GM12872 (cell line): ENCODE results near the gene DRD4.

ENCODE experiments used
- CTCF ChIP-seq: IDR thresholded peaks from 3 replicates; pipeline ENCODE4 v1.5.1; 2011; ENCODE audit warnings: low read depth, mild to moderate bottlenecking, low read length, moderate library complexity; ENCODE audit not compliant: insufficient read depth

DRD4 gene

GRCh38 chr11:614623-615503 lies 22.2 kb upstream of the DRD4 start:
- no peak for TF ChIP-seq CTCF

GRCh38 chr11:615504-616319 lies 21.4 kb upstream of the DRD4 start, which contains the start of gene IRF7:
IRF7 (minus strand) TSS chr11:615950; CDS start chr11:615364, 586 bp downstream.
- TF ChIP-seq CTCF: no peak

DNA sequence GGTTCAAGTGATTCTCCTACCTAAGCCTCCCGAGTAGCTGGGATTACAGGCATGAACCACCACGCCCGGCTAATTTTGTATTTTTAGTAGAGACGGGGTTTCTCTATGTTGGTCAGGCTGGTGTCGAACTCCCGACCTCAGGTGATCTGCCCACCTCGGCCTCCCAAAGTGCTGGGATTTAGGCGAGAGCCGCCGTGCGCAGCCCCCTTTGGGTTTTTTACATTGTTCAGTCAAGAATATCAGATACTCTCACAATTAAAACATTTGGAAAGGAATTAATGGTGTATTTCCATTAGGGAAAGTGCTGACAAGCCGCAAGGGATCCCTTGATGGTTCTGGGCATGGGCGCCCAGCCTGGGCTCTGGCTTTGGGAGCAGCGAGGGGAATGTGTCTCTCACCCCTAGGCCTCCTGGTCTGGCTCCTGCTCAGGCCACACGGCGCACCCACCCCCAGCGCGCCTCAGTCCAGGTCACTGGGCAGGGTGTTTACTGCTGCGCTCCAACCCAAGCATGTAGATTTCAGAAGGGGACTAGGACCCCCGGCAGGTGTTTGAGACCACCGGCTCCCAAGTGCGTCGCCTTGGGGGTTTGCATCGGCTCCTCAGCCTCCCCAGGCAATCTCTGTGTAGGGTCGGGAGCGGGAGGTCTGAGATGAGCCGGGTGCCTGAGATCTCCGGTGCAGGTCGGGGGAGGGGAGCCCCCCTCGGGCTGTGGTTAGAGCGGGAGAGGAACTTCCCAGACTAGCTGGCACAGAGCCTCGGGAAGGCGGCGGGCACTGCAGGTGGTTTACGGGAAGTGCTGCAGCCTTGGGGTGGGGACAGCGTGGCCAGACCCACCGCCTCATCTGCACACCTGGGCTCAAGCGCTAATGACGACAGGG lies 20.5 kb upstream of the DRD4 start:
- no peak for TF ChIP-seq CTCF

- TF ChIP-seq CTCF: no peak
Measured at GRCh38 chr11:617199-617911, 19.7 kb upstream of the DRD4 start.

GRCh38 chr11:617912-618682 lies 19.0 kb upstream of the DRD4 start:
- TF ChIP-seq CTCF: no peak

GRCh38 chr11:618856-619627 lies 18.0 kb upstream of the DRD4 start:
- no peak for TF ChIP-seq CTCF
